Muscle of arm (tissue), 12 donors: Measurements from ENCODE around the gene FCGBP. TPM values are rescaled to one million over a fixed set of nuclear protein-coding genes. Genes with fewer than 3 reads are reported as not detected.

ENCODE experiments used
- DNase-seq: peaks from one replicate; pipeline ENCODE4 v3.0.0-alpha.2; 2013
- polyA plus RNA-seq, 12 donors: library from polyadenylated mRNA; unstranded; fragments of 120-200 nt; gene quantifications; one replicate each; pipeline ENCODE4 v1.2.1, GENCODE V29; 2013; ENCODE audit not compliant: insufficient read length in 12 of 12

Gene FCGBP
- polyA plus RNA-seq, 12 donors = 2.2 to 75.3 (median 4.8) TPM; not detected in 1

DNA sequence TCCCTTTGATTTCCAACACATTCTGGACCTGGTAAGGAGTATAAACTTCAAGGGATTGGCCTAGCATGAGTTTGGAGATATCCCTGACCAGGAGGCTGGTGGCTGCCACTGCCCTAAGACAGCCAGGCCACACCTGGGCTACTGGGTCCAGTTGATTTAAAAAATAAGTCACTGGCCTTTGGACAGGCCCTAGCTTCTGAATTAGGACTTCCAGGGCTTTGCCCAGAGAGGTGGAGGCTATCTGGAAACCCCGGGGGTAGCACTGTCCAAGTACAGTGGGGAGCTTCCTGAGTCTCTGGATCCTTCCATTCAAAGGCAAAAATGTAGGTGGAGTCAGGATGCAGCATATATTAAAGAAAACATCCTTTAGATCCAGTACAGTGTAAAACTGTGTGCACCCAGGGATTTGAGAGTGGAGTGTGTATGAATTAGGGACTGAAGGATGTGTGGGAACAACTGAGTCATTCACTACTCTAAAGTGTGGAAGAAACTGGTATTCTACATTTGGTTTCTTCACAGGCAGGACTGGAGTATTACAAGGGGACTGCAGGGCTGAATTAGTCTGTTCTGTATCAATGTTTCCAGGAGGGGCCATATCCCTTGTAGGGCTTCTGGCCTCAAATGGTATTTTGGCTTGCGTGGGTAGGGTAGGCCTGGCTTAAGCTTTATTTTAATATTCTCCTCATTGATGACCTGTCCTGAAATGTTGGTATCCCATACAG is 14.8 kb upstream of the FCGBP start:
- DNase-seq = no peak

GRCh38 chr19:39946532-39946931 is 12.1 kb upstream of the FCGBP start:
- no peak for DNase-seq

DNA sequence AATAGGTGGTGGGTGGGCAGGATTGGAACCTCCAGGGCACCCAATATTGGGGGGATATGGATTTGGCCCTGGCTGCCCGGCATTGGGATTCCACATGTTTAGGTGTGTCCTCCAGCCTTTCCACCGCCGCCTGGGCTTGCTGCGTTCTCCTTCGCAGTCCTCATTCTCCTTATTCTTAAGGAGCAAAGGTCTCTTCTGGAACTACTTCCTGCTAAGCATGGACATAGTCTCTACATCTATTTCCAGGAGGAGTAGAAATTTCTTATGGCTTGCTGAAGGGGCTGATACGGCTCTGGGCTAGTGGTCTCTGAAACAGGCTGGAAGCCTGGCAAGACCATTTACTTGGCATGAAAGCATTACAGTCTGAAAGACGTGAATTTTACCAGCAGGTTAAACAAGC is 9.2 kb upstream of the FCGBP start:
- DNase-seq = no peak

DNA sequence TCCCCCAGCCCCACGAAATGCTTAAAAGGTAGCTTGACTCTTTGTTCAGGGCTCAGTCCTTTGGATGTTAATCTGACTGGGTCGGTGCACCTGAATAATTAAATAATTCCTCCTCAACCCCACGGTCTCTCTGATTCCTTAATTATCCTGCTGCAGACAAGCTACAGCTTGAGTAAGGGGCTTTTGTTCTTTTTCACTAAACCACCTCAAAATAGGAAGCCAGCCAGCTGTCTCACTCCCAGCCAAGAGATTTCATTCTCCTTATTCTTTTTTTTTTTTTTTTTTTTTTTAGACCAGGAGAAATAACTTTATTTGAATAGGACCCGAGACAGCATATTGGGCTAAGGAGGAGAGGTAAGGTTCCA is 7.9 kb upstream of the FCGBP start:
- DNase-seq = no peak

- peak; percentile 24 for DNase-seq
These were observed 7.4 kb upstream of the FCGBP start for GRCh38 chr19:39941615-39942365.

GRCh38 chr19:39941151-39941550 is 6.7 kb upstream of the FCGBP start:
- no peak for DNase-seq

DNA sequence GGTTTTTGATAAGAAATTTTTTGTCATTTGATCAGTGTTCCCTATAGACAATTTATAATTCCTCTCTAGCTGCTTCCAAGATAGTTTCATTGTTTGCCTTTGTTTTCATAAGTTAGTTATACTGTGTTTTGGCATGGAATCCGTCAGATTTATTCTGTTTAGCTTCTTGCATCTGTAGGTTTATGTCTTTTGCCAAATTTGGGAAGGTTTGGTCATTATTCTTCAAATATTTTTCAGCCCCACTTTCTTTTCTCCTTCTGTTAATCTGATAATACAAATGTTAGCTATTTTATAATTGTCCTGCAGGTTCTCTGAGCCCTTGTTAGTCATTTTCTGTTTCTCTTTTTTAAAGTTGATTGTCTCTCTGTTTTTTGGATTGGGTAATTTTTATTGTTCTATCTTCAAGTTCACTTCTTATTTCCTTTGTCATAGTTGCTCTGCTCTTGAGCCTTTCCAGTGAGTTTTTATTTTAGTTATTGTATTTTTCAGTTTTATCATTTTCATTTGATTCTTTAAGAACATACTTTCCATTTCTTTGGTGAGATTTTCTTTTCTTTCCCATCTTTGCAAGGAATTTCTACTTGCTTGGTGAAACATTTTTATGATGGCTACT is 5.9 kb upstream of the FCGBP start:
- DNase-seq = no peak

GRCh38 chr19:39939556-39939955 is 5.1 kb upstream of the FCGBP start:
- DNase-seq = no peak

DNA sequence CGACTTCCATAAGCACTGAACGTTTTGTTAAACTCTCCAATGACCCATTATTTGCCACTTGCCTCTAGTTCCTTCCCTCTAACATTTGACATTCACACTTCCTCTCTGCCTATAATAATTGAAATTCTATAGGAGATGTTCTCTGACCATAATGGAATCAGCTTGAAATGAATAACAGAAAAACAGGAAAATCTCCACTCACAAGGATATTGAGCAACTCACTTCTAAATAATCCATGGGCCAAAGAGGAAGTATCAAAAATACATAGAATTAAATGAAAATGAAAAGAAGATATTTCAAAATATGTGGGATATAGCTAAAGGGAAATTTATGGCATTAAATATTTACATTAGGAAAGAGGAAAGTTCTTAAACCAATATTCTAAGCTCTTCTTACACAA is 3.4 kb upstream of the FCGBP start:
- DNase-seq = no peak

DNA sequence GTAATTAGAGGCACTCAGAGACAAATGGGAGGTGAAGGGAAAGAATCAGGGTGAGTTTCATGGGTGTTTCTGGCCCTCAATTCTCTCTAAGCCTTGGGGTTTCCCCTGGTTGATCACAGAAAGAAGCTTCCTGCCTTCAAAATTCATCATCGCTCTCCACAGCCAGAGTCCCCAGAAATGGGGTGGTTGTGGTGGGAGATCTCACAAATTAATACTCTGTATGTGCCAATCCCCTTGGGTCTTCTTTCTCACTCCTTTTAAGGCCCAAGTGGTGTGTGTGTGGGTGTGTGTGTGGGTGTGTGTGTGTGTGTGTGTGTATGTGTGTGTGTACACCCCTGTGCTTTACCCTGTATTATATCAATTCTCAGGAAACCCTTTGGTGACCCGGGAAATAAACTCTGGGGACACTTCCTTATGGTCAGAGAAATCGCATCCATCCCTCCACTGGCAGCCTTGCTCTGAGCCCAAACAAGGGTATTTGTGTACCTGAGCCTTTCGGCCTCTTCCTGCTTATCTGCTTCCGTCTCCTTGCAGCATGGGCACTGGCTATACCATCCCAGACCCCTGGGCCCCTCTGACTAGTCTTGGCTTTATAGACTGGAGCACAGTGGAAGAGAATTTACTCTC is 2.8 kb upstream of the FCGBP start:
- DNase-seq = no peak

DNA sequence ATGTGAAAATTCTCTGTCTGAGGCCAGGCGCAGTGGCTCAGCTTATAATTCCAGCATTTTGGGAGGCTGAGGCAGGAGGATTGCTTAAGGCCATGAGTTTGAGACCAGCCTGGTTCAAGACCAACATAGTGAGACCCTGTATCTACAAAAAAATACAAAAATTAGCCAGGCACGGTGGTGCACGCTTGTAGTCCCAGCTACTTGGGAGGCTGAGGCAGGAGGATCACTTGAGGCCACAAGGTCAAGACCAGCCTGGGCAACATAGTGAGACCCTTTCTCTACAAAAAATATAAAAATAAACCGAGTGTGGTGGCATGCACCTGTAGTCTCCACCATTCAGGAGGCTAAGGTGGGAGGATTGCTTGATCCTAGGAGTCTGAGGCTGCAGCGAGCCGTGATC is 2.2 kb upstream of the FCGBP start:
- no peak for DNase-seq

DNA sequence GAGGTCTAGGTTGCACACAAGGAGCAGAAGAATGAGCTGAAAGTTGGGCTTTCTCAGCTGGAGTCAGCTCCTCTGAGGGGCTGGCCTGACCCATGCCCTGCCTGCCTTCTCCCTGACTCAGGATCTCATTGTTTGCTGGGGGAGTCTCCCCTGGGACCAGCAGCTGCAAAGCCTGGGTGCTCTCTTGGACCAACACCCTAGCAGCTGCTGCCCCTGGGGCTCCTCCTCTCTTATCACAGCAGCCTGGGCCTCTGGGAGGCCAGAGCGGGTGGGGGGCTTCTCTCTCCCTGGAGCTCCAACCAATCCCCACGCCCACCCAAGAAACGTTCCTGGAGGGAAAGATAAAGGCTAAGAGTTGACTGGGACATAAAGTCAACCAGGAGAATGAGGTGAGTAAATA is 1.6 kb upstream of the FCGBP start:
- no peak for DNase-seq

- no peak for DNase-seq
These were observed 879 bp upstream of the FCGBP start for GRCh38 chr19:39935364-39935661.

DNA sequence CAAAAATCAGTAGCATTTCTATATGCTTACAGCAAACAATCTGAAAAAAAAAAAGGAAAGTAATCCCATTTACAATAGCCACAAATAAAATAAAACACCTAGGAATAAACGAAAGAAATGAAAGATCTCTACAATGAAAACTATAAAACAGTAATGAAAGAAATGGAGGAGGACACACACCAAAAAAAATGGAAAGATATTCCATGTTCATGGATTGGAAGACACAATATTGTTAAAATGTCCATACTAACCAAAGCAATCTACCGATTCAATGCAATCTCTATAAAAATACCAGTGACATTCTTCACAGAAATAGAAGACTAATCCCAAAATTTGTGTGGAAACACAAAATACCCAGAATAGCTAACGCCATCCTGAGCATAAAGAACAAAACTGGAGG is 4.7 kb downstream of the FCGBP start:
- no peak for DNase-seq

DNA sequence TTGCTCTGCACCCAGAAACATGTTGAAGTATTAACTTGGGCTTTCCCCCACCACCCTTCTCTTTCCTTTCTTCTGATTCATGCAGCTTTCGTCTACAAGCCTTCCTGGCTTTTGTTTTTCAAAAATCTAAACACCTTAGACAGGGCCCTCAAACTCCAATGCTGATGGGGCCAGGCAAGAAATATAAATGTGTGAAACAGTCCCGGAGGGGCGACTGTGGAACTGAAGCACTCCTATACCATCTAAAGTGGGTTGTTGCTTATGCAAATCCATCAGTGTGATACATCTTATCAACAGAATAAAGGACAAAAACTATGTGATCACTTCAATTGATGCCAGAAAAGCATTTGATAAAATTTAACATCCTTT is 6.1 kb downstream of the FCGBP start:
- DNase-seq = no peak

DNA sequence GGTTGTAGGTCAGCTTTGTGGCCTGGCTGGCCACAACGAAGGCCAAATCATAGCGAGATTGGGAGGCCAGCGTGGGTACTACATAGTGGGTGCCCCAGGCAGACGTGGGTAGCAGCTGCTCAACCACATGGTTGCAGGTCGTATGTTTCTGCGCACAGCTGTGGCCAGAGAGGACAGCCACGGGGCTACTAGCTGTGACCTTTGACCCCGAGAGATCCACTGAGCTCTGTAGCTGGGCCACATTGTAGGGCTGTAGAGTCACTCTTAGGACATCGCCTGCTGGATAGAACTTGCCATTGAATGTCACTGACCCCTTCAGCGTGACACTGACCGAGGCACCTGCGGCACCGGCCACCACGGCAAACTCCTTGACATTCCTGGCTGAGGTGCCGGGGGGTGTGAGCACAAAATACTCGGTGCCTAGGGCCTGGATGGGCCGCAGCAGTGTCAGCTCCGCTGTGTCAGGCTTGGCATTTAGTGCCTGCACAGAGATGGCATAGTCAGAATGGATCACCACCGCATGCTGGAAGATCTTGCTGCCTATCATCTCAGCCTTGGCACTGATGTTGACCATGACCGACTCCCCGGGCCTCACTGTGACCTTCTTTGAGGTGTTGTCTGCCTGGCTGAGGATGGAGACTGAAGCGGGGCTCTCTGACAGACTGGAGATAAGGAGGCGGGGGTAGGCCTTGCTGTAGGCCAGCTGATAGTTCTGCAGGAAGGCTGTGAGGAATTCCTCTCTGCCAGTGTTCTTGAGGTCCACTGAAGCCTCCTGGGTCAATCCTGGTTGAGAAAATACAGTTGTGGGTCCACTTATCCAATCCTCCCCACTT is 6.7 kb downstream of the FCGBP start:
- no peak for DNase-seq

DNA sequence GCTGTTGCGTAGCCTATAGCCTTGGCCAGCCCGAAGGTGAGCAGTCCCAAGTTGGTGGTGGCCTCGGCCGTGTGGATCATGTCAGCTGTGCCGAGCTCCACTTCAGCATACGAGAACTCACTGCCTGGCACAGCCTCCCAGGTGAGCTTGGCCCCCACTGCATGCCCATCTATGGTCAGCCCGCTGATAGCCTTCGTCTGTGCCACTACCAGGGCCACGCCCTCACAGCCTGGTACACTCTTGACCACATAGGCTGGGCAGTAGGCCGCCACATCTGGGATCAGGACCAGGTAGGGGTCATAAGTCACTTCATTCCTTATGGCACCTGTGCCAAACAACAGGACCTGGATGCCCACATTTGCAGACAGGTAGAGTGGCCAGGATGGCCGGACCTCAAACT is 7.4 kb downstream of the FCGBP start:
- no peak for DNase-seq

- no peak for DNase-seq
These were observed 8.2 kb downstream of the FCGBP start for GRCh38 chr19:39926170-39926760.

GRCh38 chr19:39924952-39925351 is 9.5 kb downstream of the FCGBP start:
- no peak for DNase-seq

GRCh38 chr19:39924389-39924788 is 10.0 kb downstream of the FCGBP start:
- no peak for DNase-seq

GRCh38 chr19:39923862-39924261 is 10.6 kb downstream of the FCGBP start:
- no peak for DNase-seq

- DNase-seq = no peak
These were observed 14.5 kb downstream of the FCGBP start for GRCh38 chr19:39919976-39920375.
